ENCODE measurements around the gene LRRC32. TPM values are rescaled to one million over a fixed set of nuclear protein-coding genes. Genes with fewer than 3 reads are reported as not detected.

LRRC32 gene
- total RNA-seq, 2 experiments from 2014 or later: 23.2 to 24.5 TPM

- H3K36me3 Mint-ChIP-seq (ENCODE audit: low read depth): no peaks in the 10 kb centered on the region
- TF ChIP-seq CTCF (IDR thresholded peaks at IDR 0.05): no peak
- POLR2A ChIA-PET: no interaction called here
- H3K27me3 Mint-ChIP-seq: peaks cover 12% of the 10 kb centered on the region
- ATAC-seq (no peak), DNase-seq (peak; percentile 0)
- intact Hi-C loops (cut with micrococcal nuclease): no loop called here
- no peak overlapping the region for H3K4me3 Mint-ChIP-seq
- H3K27ac Mint-ChIP-seq: no peak overlapping the region
- H3K9me3 Mint-ChIP-seq: no peaks in the 10 kb centered on the region
- no peaks in the 10 kb centered on the region for H3K4me1 Mint-ChIP-seq (ENCODE audit: low read depth)
- CTCF ChIA-PET: interaction anchor here (0.6 to 1.1 kb wide), 2 partner anchors 12 to 27 kb away, joined by 3 read pairs; no protein-coding TSS in a partner anchor
Measured at GRCh38 chr11:76653012-76653673, 17.4 kb downstream of the LRRC32 start.

GRCh38 chr11:76649851-76650372 lies 20.6 kb downstream of the LRRC32 start:
- no peak for ATAC-seq
- intact Hi-C loops (cut with micrococcal nuclease): no loop called here
- CTCF ChIA-PET: interaction anchor here (0.6 to 1.5 kb wide), 4 partner anchors 8 to 95 kb away, joined by 3 to 4 read pairs (median 4); no protein-coding TSS in a partner anchor
- Mint-ChIP-seq H3K4me1 (ENCODE audit: low read depth) (no peaks in the 10 kb centered on the region), H3K27ac (no peak overlapping the region), H3K9me3 (peaks cover 7% of the 10 kb centered on the region), H3K27me3 (peaks cover 34% of the 10 kb centered on the region), H3K36me3 (ENCODE audit: low read depth) (no peaks in the 10 kb centered on the region), H3K4me3 (no peak overlapping the region)
- no peak for TF ChIP-seq CTCF (IDR thresholded peaks at IDR 0.05)
- DNase-seq: no peak
- POLR2A ChIA-PET: interaction anchor here (1.7 kb wide), 1 partner anchor 23 kb away, joined by 5 read pairs; no protein-coding TSS in a partner anchor

- H3K36me3 Mint-ChIP-seq (ENCODE audit: low read depth): no peaks in the 10 kb centered on the region
- peaks cover 40% of the 10 kb centered on the region for H3K27me3 Mint-ChIP-seq
- TF ChIP-seq CTCF (IDR thresholded peaks at IDR 0.05): no peak
- intact Hi-C loops (cut with micrococcal nuclease): no loop called here
- H3K9me3 Mint-ChIP-seq: peaks cover 7% of the 10 kb centered on the region
- POLR2A ChIA-PET: no interaction called here
- no peak overlapping the region for H3K4me3 Mint-ChIP-seq
- CTCF ChIA-PET: interaction anchor here (0.9 to 1.5 kb wide), 2 partner anchors 9 to 14 kb away, joined by 3 to 4 read pairs; no protein-coding TSS in a partner anchor
- peaks cover 5% of the 10 kb centered on the region for H3K4me1 Mint-ChIP-seq (ENCODE audit: low read depth)
- H3K27ac Mint-ChIP-seq: no peak overlapping the region
- no peak for ATAC-seq
- DNase-seq: no peak
Measured at GRCh38 chr11:76649011-76649410, 21.5 kb downstream of the LRRC32 start.

GRCh38 chr11:76648061-76648460 lies 22.5 kb downstream of the LRRC32 start:
- H3K36me3 Mint-ChIP-seq (ENCODE audit: low read depth): no peaks in the 10 kb centered on the region
- ChIA-PET POLR2A (no interaction called here), CTCF (no interaction called here)
- peaks cover 42% of the 10 kb centered on the region for H3K27me3 Mint-ChIP-seq
- TF ChIP-seq CTCF (IDR thresholded peaks at IDR 0.05): no peak
- intact Hi-C loops (cut with micrococcal nuclease): no loop called here
- H3K9me3 Mint-ChIP-seq: peaks cover 7% of the 10 kb centered on the region
- DNase-seq (no peak), ATAC-seq (no peak)
- no peak overlapping the region for H3K4me3 Mint-ChIP-seq
- peaks cover 10% of the 10 kb centered on the region for H3K4me1 Mint-ChIP-seq (ENCODE audit: low read depth)
- H3K27ac Mint-ChIP-seq: no peak overlapping the region

GRCh38 chr11:76646882-76647534 lies 23.5 kb downstream of the LRRC32 start:
- no peak for TF ChIP-seq CTCF (IDR thresholded peaks at IDR 0.05)
- Mint-ChIP-seq H3K27me3 (peaks cover 46% of the 10 kb centered on the region), H3K4me3 (no peak overlapping the region), H3K27ac (no peak overlapping the region), H3K4me1 (ENCODE audit: low read depth) (peaks cover 19% of the 10 kb centered on the region), H3K36me3 (ENCODE audit: low read depth) (no peaks in the 10 kb centered on the region), H3K9me3 (peaks cover 7% of the 10 kb centered on the region)
- ATAC-seq (no peak), DNase-seq (no peak)
- intact Hi-C loops (cut with micrococcal nuclease): no loop called here
- CTCF ChIA-PET: no interaction called here
- POLR2A ChIA-PET: no interaction called here

All from activated CD8-positive, alpha-beta T cell treated with anti-CD3 and anti-CD28 coated beads for 36 hours (primary cell).